Endodermal cell (in vitro differentiated cells): ENCODE measurements around the gene TAF3. TPM values are rescaled to one million over a fixed set of nuclear protein-coding genes. Genes with fewer than 3 reads are reported as not detected.

Source experiments
- DNase-seq: peaks from one replicate; pipeline ENCODE4 v3.0.0-alpha.2; 2017
- H3K27ac ChIP-seq: 2 replicates; pipeline ENCODE4 v1.5.1; 2013; ENCODE audit warnings: mild to moderate bottlenecking, low read depth, low read length, moderate library complexity
- H3K27me3 ChIP-seq: 2 replicates; pipeline ENCODE4 v1.6.1; 2013; ENCODE audit warnings: mild to moderate bottlenecking, low read length, moderate library complexity; ENCODE audit not compliant: insufficient read depth, control insufficient read depth, poor library complexity, severe bottlenecking
- H3K36me3 ChIP-seq: 2 replicates; pipeline ENCODE4 v1.7.0; 2013; ENCODE audit warnings: mild to moderate bottlenecking, low read length, moderate library complexity; ENCODE audit not compliant: control insufficient read depth, insufficient read depth
- H3K4me1 ChIP-seq: one replicate; pipeline ENCODE4 v1.7.0; 2013; ENCODE audit warnings: low read length; ENCODE audit not compliant: control insufficient read depth, insufficient read depth
- H3K4me3 ChIP-seq: 2 replicates; pipeline ENCODE4 v1.5.1; 2013; ENCODE audit warnings: mild to moderate bottlenecking, low read length, moderate library complexity
- H3K9ac ChIP-seq: 2 replicates; pipeline ENCODE4 v1.6.1; 2013; ENCODE audit warnings: mild to moderate bottlenecking, low read length, moderate library complexity; ENCODE audit not compliant: poor library complexity, severe bottlenecking; ENCODE audit errors: extremely low read depth
- H3K9me3 ChIP-seq: 2 replicates; pipeline ENCODE4 v1.6.1; 2013; ENCODE audit warnings: mild to moderate bottlenecking, low read length, moderate library complexity; ENCODE audit not compliant: control insufficient read depth
- H3K27ac Mint-ChIP-seq: 2 replicates; pipeline ENCODE4 v1.8.0; 2020; ENCODE audit warnings: mixed read lengths
- H3K27me3 Mint-ChIP-seq: 2 replicates; pipeline ENCODE4 v1.8.0; 2021; ENCODE audit warnings: mild to moderate bottlenecking, mixed read lengths; ENCODE audit not compliant: insufficient read depth
- H3K36me3 Mint-ChIP-seq: 2 replicates; pipeline ENCODE4 v1.8.0; 2020; ENCODE audit warnings: low read depth, mixed read lengths
- H3K4me1 Mint-ChIP-seq: 2 replicates; pipeline ENCODE4 v1.8.0; 2020; ENCODE audit warnings: mixed read lengths
- H3K4me3 Mint-ChIP-seq: 2 replicates; pipeline ENCODE4 v1.8.0; 2020; ENCODE audit warnings: mild to moderate bottlenecking, moderate library complexity, mixed read lengths
- H3K9me3 Mint-ChIP-seq: 2 replicates; pipeline ENCODE4 v1.8.0; 2020; ENCODE audit warnings: mild to moderate bottlenecking, mixed read lengths
- CTCF ChIP-seq: fragments of 200-600 bp; sonication (generic); conservative IDR thresholded peaks from 2 replicates; pipeline ENCODE4 v1.5.0; 2021; ENCODE audit warnings: antibody characterized with exemption, mild to moderate bottlenecking
- WGBS, 2 experiments: methylation state at CpG; one replicate each; pipeline versions ENCODE4 v1.1.5 to v1.1.7; 2013; ENCODE audit warnings: missing lambda C conversion rate in 2 of 2, mixed read lengths in 1 of 2; ENCODE audit not compliant: insufficient coverage in 1 of 2, insufficient read length in 1 of 2; 5-methylcytosine and 5-hydroxymethylcytosine counted together
- total RNA-seq, 2 donors: library from RNA; stranded (reverse); fragmentation: NEBNext Ultra II Directional in 1 of 2; extraction: Animal tissue kit (Norgen Biotek cat#: 25700) in 1 of 2; gene quantifications; 2 replicates in 1 of 2; 3 replicates in 1 of 2; pipeline ENCODE4 v1.2.1, GENCODE V29; 2021

TAF3 gene
- total RNA-seq, 2 donors from 2014 or later: 9.9 to 10.0 TPM

GRCh38 chr10:8049045-8049864 lies 230.9 kb downstream of the TAF3 start:
- TF ChIP-seq CTCF: no peak
- DNase-seq: peak; percentile 88
- 1% methylated on average over 47 of the region's 51 CpGs; no CpG with 5 or more reads in 1 of the 2 experiments for WGBS, 2 experiments
- H3K9ac ChIP-seq: peak overlapping the region; percentile 38
- Mint-ChIP-seq H3K36me3 (no peaks in the 10 kb centered on the region), H3K9me3 (no peaks in the 10 kb centered on the region), H3K27me3 (peaks cover 74% of the 10 kb centered on the region), H3K4me1 (peaks cover 44% of the 10 kb centered on the region), H3K4me3 (peak overlapping the region; percentile 86), H3K27ac (peak overlapping the region; percentile 61)
- peaks cover 70% of the 10 kb centered on the region for H3K27me3 ChIP-seq
- no peaks in the 10 kb centered on the region for H3K9me3 ChIP-seq
- no peaks in the 10 kb centered on the region for H3K36me3 ChIP-seq
- H3K27ac ChIP-seq: no peak overlapping the region
- H3K4me3 ChIP-seq: peak overlapping the region; percentile 79
- peaks cover 18% of the 10 kb centered on the region for H3K4me1 ChIP-seq

GRCh38 chr10:8049865-8050555 lies 231.7 kb downstream of the TAF3 start:
- peak overlapping the region; percentile 38 for H3K9ac ChIP-seq
- no peaks in the 10 kb centered on the region for H3K36me3 ChIP-seq
- no peak for TF ChIP-seq CTCF
- peaks cover 70% of the 10 kb centered on the region for H3K27me3 Mint-ChIP-seq
- peak; percentile 87 for DNase-seq
- H3K4me3 ChIP-seq: peak overlapping the region; percentile 79
- H3K4me1 Mint-ChIP-seq: peaks cover 40% of the 10 kb centered on the region
- 0 to 1% methylated on average over 32 to 68 of the region's 68 CpGs for WGBS, 2 experiments
- H3K9me3 ChIP-seq: no peaks in the 10 kb centered on the region
- H3K36me3 Mint-ChIP-seq: no peaks in the 10 kb centered on the region
- peaks cover 14% of the 10 kb centered on the region for H3K4me1 ChIP-seq
- peaks cover 63% of the 10 kb centered on the region for H3K27me3 ChIP-seq
- H3K27ac Mint-ChIP-seq: peak overlapping the region; percentile 84
- H3K9me3 Mint-ChIP-seq: no peaks in the 10 kb centered on the region
- peak overlapping the region; percentile 86 for H3K4me3 Mint-ChIP-seq
- H3K27ac ChIP-seq: no peak overlapping the region

- DNase-seq: peak; percentile 91
Measured at GRCh38 chr10:8050556-8051108, 232.3 kb downstream of the TAF3 start.

More at GRCh38 chr10:8050556-8051108, 232.3 kb downstream of the TAF3 start:
- Histone ChIP-seq H3K4me1 (peaks cover 14% of the 10 kb centered on the region), H3K9me3 (no peaks in the 10 kb centered on the region), H3K27me3 (peaks cover 63% of the 10 kb centered on the region), H3K36me3 (no peaks in the 10 kb centered on the region), H3K9ac (peak overlapping the region; percentile 38), H3K27ac (no peak overlapping the region), H3K4me3 (peak overlapping the region; percentile 79)
- Mint-ChIP-seq H3K27ac (peak overlapping the region; percentile 84), H3K4me1 (peaks cover 35% of the 10 kb centered on the region), H3K4me3 (peak overlapping the region; percentile 86), H3K36me3 (peaks cover 2% of the 10 kb centered on the region), H3K27me3 (peaks cover 70% of the 10 kb centered on the region), H3K9me3 (no peaks in the 10 kb centered on the region)
- no peak for TF ChIP-seq CTCF
- 0% methylated on average over 36 to 60 of the region's 60 CpGs for WGBS, 2 experiments
